ENCODE data around the gene EEF2KMT. TPM values are rescaled to one million over a fixed set of nuclear protein-coding genes. Genes with fewer than 3 reads are reported as not detected.
A peak's percentile ranks its signal among the peaks of the same experiment; 100 is the strongest.
"Not testable (repeated sequence)": the region's sequence is repeated elsewhere in the genome, so short reads cannot be mapped to it uniquely, and the experiment has no call there.

The EEF2KMT gene
- total and polyA plus RNA-seq, 2 of the 13 experiments (the other 11 are each of a cell fraction or from before 2014, with no cell fraction given), result 10.7 to 26.9 TPM

GRCh38 chr16:5134739-5135452 lies 37.3 kb upstream of the EEF2KMT start (continued):
- TF ChIP-seq ZNF431 (CRISPR knock-in tag; IDR thresholded peaks at IDR 0.05; ENCODE audit: borderline replicate concordance, low read depth), result peak; percentile 20; the same call in 1 of the 2 replicates
- peak; percentile 73; the same call in 1 of the 2 replicates for TF ChIP-seq HMG20A (CRISPR knock-in tag; IDR thresholded peaks at IDR 0.05; ENCODE audit: borderline replicate concordance)
- peak; percentile 94 for TF ChIP-seq HOXA3 (CRISPR knock-in tag; IDR thresholded peaks at IDR 0.05)
- peak; percentile 49; the same call in 1 of the 2 replicates for TF ChIP-seq ZNF737 (CRISPR knock-in tag; IDR thresholded peaks at IDR 0.05; ENCODE audit: borderline replicate concordance)
- TF ChIP-seq HIVEP1 (CRISPR knock-in tag; IDR thresholded peaks at IDR 0.05), result peak; percentile 89; the same call in 1 of the 2 replicates
- TF ChIP-seq, protein P1, sequence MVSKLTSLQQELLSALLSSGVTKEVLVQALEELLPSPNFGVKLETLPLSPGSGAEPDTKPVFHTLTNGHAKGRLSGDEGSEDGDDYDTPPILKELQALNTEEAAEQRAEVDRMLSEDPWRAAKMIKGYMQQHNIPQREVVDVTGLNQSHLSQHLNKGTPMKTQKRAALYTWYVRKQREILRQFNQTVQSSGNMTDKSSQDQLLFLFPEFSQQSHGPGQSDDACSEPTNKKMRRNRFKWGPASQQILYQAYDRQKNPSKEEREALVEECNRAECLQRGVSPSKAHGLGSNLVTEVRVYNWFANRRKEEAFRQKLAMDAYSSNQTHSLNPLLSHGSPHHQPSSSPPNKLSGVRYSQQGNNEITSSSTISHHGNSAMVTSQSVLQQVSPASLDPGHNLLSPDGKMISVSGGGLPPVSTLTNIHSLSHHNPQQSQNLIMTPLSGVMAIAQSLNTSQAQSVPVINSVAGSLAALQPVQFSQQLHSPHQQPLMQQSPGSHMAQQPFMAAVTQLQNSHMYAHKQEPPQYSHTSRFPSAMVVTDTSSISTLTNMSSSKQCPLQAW (CRISPR knock-in tag; IDR thresholded peaks at IDR 0.05), result peak; percentile 81
- TF ChIP-seq, protein P2, sequence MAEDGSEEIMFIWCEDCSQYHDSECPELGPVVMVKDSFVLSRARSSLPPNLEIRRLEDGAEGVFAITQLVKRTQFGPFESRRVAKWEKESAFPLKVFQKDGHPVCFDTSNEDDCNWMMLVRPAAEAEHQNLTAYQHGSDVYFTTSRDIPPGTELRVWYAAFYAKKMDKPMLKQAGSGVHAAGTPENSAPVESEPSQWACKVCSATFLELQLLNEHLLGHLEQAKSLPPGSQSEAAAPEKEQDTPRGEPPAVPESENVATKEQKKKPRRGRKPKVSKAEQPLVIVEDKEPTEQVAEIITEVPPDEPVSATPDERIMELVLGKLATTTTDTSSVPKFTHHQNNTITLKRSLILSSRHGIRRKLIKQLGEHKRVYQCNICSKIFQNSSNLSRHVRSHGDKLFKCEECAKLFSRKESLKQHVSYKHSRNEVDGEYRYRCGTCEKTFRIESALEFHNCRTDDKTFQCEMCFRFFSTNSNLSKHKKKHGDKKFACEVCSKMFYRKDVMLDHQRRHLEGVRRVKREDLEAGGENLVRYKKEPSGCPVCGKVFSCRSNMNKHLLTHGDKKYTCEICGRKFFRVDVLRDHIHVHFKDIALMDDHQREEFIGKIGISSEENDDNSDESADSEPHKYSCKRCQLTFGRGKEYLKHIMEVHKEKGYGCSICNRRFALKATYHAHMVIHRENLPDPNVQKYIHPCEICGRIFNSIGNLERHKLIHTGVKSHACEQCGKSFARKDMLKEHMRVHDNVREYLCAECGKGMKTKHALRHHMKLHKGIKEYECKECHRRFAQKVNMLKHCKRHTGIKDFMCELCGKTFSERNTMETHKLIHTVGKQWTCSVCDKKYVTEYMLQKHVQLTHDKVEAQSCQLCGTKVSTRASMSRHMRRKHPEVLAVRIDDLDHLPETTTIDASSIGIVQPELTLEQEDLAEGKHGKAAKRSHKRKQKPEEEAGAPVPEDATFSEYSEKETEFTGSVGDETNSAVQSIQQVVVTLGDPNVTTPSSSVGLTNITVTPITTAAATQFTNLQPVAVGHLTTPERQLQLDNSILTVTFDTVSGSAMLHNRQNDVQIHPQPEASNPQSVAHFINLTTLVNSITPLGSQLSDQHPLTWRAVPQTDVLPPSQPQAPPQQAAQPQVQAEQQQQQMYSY (CRISPR knock-in tag; IDR thresholded peaks at IDR 0.05), result peak; percentile 42; the same call in 1 of the 2 replicates
- peak; percentile 79; the same call in 1 of the 2 replicates for TF ChIP-seq ZNF317 (CRISPR knock-in tag; IDR thresholded peaks at IDR 0.05)
- TF ChIP-seq, protein P3, sequence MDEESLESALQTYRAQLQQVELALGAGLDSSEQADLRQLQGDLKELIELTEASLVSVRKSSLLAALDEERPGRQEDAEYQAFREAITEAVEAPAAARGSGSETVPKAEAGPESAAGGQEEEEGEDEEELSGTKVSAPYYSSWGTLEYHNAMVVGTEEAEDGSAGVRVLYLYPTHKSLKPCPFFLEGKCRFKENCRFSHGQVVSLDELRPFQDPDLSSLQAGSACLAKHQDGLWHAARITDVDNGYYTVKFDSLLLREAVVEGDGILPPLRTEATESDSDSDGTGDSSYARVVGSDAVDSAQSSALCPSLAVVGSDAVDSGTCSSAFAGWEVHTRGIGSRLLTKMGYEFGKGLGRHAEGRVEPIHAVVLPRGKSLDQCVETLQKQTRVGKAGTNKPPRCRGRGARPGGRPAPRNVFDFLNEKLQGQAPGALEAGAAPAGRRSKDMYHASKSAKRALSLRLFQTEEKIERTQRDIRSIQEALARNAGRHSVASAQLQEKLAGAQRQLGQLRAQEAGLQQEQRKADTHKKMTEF (CRISPR knock-in tag; IDR thresholded peaks at IDR 0.05), result peak; percentile 86
- TF ChIP-seq GZF1 (CRISPR knock-in tag; IDR thresholded peaks at IDR 0.05), result 0 out of 2 replicates have a peak, but pooled peaks have one; percentile 46
- TF ChIP-seq NCOA1 (CRISPR knock-in tag; IDR thresholded peaks at IDR 0.05), result peak; percentile 50; the same call in 1 of the 2 replicates
- TF ChIP-seq ZMYM3 (CRISPR knock-in tag; IDR thresholded peaks at IDR 0.05), result peak; percentile 98
- peak; percentile 76 for TF ChIP-seq FOSL2 (CRISPR knock-in tag; IDR thresholded peaks at IDR 0.05)
- TF ChIP-seq EP300 (IDR thresholded peaks at IDR 0.05; ENCODE audit: low read depth in 2 of 2, low read length in 2 of 2), result peak; percentile 65 to 73
- TF ChIP-seq EP300 (CRISPR knock-in tag; IDR thresholded peaks at IDR 0.05; ENCODE audit: borderline replicate concordance), result peak; percentile 77
- TF ChIP-seq AHR (CRISPR knock-in tag; IDR thresholded peaks at IDR 0.05), result peak; percentile 63; the same call in 1 of the 2 replicates
- TF ChIP-seq KLF6 (CRISPR knock-in tag; IDR thresholded peaks at IDR 0.05), result peak; percentile 58; the same call in 1 of the 2 replicates
- TF ChIP-seq MED8 (CRISPR knock-in tag; IDR thresholded peaks at IDR 0.05; ENCODE audit: insufficient replicate concordance), result peak; percentile 69
- peak; percentile 92 for TF ChIP-seq ZNF430 (CRISPR knock-in tag; IDR thresholded peaks at IDR 0.05)
- not testable (repeated sequence) for TF ChIP-seq SOX6 (IDR thresholded peaks at IDR 0.05)
- peak; percentile 93 for TF ChIP-seq SOX6 (CRISPR knock-in tag; IDR thresholded peaks at IDR 0.05)
- TF ChIP-seq XRCC5 (optimal IDR thresholded peaks at IDR 0.05; ENCODE audit: low read length), result peak; percentile 59
- peak; percentile 61; the same call in 1 of the 2 replicates for TF ChIP-seq ARHGAP35 (CRISPR knock-in tag; IDR thresholded peaks at IDR 0.05; ENCODE audit: borderline replicate concordance)
- TF ChIP-seq EHMT2 (IDR thresholded peaks at IDR 0.05; ENCODE audit: borderline replicate concordance, low read depth, low read length), result peak; percentile 72; the same call in 1 of the 2 replicates
